CMK (cell line): ENCODE data around the gene DLG2.
"Not testable (repeated sequence)": the region's sequence is repeated elsewhere in the genome, so short reads cannot be mapped to it uniquely, and the experiment has no call there.

ENCODE experiments used
- DNase-seq: peaks from one replicate; pipeline ENCODE4 v3.0.0-alpha.2; 2010; ENCODE audit warnings: low read depth

The DLG2 gene

DNA sequence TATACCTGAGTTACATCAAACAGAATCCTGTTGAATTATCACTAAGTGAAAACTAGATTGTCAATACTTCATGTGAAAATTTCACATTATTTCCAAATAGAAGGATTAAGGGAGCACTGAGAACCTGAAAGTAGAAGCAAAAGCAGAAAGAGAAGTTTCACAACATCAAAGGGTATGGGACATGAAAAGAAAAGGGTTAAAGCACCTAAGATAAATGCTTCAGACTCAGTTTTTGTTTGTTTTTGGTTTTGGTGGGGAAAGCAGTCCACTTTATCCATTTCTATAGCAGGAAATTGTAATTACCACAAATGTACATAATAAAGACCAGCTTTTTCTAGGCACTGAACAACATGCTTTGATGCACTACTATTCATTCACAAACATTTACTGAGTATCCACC is 1271.2 kb downstream of the DLG2 start:
- no peak for DNase-seq

DNA sequence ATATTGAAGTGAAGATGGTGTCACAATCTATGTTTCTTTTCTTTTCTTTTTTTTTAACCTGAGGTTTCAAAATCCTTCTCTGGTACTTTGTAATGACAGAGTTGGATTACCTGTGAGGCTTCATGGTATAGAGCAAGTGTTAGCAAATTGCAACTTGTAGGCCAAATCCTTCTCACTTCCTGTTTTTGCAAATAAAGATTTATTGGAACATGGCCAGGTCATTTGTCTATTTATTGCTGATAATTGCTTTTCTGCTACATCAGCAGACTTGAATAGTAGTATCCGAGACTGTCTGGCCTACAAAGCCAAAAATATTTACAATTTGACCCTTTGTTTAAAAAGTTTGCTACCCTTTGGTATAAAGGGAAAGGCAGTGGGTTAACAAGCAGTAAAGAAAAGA is 1281.5 kb downstream of the DLG2 start:
- DNase-seq = no peak

DNA sequence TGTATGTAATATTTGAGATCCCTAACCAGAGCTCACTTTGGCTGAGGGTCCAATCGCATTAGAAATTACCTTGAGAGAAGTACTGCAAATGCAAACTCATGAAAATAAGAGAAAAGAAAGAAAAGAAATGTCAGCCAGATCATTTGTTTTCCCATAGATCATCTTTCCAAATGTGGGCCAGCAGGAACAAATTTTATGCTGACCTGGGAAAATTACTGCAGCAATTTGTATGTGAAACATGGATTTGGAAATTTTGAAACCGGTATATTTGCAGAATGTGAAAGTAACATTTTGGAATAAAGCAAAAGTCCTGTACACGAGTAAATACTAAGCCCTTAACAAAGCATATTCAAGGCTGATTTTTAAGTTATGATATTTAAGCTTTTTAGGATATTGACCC is 1282.1 kb downstream of the DLG2 start:
- no peak for DNase-seq

DNA sequence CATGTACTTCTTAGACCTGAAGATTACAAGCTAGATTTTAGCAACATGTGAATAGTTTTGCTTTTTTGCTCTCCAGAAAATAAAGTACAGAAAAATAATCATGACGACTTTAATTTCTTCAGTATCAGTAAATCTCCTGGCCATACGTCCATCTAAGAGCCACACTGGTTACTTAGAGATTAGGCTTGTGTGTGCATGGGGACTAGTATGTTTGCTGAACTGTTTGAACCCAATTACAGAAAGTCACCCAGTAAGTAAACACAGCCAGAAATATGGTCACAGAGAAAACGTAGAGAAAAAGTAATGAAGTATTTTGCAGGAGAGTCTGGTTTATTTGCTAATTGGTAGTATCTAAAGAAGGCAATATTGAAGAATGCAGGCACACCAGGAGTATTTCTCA is 1287.3 kb downstream of the DLG2 start:
- DNase-seq = no peak

DNA sequence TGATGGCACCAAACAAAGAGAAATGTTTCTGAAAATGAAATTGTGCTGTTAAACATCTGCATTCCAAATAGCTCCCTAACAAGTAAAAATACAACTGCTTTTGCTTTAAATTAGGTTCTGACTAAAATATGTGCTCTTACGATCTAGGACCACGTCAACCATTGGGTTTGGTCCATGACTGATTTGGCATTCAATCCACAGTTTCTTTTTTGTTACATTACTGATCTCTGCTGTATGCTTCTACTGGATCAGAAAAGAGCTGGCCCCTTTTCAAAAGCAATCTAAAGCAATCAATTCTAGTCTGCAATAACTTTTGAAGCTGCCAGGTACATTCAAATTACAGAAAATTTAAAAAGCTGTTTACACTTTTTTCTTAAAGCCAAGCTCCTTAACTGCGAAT is 1293.9 kb downstream of the DLG2 start:
- no peak for DNase-seq

DNA sequence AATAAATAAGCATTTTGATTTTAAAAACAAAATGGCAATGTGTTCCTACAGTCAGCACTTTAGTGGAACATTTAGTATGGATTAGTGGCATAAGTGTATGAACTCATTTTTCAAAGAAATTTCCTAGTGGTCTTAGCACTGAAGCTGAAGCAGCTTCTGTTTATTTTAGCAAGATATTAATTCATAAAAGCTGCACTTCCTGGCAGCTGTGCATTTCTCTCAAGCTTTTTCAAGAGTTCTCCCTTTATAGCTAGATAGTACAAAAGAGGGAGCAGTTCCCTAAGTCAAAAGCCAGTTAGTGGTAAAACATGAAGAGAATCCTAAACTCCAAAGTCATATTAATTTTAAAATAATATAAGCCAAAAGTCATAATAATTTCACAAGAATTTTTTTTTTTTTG is 1304.9 kb downstream of the DLG2 start:
- no peak for DNase-seq

DNA sequence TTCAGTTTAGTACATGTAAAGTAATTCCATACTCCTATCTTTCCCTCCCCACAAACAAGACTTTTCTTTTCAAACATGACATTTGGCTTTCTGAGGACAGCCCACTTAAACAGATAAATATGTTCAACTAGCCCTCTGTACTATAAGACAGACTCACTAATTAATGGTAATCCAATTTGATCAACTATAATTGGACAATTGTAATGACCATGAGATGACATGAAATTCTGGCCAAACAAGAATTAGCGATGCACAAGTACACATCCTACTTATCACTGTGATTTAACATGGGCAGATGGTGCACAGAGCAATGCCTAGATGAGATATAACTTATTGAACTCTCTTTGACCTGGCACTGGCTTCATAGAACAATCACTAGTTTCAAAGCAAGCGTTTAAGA is 1307.3 kb downstream of the DLG2 start:
- no peak for DNase-seq

DNA sequence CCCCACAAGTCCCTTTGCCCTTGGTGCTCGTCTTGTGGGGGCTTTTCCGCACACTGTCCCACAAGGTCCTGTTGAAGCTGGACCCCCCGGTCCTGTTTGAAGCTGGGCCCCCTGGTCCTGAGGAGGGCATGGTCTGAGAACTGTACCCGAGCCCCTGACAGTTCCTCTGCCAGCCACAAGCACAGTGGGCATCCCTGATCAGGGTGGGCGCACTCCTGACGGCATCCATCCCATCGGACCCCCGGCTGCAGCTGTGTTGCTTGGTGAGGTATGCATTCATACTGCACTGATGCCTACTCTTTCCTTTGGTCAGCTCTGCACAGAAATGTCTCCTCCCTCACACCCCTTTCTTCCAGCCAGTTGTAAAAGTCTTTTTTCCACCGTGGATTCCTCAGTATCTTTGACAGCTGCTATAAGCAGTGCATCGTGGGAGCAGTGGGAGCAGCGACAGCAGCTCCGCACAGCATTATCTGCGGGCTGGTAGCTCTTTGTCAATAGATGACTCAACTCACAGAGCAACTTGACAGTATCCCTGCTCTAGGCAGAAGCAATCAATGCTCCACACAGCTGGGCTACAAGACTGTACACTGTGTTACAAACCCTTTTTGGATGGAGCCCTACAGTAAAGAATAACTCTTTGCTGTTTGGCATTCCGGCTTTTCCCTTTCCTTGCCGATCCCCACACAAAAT is 1310.1 kb downstream of the DLG2 start:
- DNase-seq = no peak

DNA sequence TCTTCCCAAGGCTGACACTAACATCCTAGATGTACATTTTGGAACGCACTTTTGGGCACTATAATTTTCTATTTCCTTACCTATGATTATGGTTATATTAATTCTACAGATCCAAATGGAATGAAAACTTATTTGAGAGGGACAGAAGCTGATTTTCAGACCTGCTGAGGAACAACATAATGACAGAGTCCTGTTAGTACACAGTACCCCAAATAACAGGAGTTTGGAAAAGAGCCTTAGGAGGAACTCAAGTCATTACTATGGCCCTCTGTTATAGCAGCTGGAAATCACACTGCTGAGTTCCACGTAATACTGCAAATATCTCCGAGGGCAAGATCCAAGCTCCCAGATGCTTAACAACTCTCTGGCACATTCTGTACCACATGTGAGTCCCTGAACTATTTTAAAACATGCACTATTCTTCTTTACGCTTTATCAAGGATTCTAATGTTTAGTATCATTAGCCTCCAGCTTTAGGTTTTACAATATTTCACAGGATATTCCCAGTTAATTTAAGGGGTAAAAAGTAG is 1313.2 kb downstream of the DLG2 start:
- DNase-seq = no peak

DNA sequence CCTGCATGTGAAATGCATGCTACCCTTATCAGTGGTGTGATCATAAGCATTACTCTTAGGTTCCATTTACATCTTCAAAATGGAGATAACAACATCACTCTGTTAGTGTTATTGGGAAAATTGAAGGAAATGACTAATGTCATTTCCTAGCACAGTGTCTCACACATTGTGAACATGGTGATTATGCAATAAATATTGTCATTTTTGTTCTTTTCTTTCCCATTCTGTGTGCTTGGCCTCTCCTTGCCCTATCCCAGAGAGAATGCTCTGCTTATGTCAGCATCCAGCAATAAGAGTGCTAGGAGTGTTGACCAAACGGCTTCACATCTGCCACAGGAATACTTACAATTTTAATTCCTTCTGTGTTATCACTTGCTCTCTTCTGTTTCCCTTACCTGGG is 1316.9 kb downstream of the DLG2 start:
- DNase-seq = no peak

DNA sequence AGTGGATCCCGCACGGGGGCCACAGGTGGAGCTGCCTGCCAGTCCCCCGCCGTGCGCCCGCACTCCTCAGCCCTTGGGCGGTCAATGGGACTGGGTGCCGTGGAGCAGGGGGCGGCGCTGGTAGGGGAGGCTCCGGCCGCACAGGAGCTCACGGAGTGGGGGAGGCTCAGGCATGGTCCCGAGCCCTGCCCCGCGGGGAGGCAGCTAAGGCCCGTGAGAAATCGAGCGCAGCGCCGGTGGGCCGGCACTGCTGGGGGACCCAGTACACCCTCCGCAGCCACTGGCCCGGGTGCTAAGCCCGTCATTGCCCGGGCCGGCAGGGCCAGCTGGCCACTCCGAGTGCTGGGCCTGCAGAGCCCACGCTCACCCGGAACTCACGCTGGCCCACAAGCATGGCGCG is 1318.7 kb downstream of the DLG2 start:
- DNase-seq = not testable (repeated sequence)

DNA sequence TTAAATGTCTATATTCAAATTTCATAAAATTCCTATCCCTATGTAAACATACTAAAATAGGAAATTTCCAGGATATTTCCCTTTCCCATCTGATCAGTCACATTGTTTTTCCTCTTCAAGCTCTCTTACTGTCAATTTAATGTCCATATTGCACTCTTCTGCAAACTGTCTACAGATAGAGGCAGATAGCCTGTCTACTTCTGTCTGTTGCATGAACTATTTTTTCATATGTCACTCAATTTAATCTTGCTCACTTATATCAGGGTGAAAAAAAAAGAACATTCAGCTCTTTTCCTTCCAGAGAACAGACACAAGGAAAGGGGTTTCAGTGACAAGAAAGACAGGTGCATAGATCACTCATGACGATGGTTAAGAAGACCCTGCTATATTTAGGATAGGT is 1327.1 kb downstream of the DLG2 start:
- DNase-seq = no peak

DNA sequence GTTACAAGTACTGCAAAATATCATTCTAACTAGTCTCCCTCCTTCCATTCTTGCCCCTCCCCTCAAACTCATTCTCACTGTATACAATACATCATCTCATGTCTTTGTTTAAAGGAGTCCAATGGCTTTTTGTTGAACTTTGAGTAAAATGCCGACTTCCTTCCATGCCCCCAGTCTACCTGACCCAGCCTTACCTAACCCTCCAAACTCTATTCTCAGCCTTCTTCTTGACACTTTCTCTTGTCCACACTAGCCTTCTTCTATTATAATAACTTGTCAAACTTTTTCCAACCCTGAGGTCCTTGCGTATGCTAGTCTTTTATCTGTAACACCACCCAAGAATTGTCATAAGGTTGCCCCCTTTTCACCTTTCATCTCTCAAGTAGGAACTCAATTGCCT is 1329.6 kb downstream of the DLG2 start:
- DNase-seq = no peak

DNA sequence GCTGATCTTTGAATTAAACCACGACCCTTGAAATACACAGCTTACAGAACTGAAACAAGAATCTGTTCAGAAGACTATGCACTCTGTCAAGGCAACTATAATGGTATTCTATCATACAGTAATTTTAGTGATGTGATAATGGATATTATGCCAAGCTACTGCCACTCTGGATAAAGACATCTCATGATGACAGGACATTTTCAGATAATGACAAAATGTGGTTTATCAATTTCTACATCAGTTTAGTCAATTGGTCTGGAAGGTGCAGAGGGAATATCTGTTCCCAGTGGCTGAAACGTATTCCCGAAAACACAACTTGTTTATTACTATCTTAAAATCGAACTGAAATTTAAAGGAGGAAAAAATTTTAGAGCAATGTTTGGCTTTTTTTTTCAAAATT is 1331.3 kb downstream of the DLG2 start:
- DNase-seq = no peak

DNA sequence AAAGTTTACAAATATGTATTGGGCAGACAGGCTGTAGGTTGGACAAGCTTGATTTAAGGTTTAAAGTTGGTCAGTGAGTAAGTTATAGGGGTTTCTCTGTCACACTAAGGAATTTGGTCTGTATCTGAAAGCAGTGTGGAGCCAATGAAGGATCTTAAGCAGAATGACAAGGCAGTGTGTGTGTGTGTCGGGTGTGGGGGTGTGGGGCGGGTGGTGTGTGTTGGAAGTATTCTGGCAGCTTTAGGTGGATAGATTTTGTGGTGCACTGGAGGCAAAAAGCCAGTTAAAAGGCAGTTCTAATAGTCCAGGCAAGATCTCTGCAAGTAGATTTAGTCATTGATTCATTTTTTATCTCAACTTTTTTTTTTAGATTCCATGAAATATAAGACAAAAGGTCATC is 1334.2 kb downstream of the DLG2 start:
- DNase-seq = no peak

DNA sequence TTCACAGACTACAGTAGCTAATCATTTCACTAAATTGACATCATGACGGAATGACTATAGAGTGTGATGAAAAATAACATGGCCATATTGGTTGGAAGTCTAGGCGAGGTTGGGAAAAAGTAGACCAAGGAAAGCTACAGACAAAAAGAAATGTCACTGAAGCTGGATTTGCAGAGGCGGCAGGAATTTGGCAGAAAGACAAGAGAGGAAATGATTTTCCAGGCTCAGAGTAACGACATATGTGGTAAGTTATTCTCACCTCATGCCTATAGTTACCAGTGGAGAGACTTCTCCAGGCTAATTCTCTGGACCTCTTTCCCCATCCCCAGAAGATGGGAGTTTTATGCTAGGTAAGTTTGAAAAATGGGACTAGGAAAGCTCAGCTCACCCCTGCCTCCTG is 1335.1 kb downstream of the DLG2 start:
- DNase-seq = no peak

DNA sequence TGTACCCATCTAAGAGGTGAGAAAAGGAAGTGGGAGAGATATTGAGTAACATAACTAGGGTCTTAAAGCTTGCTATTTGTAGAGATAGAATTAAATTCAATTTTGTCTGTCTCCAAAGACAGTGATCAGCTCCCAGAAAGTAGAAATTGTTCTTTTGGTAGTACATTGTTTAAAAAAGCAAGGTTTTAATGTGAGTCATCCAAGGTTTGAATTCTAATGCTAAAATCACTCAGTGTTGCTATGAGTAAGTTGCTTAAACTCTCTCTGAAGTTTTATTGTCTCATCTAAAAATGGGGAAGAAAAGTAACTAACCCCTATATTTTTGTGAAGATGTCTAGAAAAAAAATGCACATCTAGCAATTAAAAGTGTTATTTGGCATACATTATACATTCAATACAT is 1336.5 kb downstream of the DLG2 start:
- DNase-seq = no peak

DNA sequence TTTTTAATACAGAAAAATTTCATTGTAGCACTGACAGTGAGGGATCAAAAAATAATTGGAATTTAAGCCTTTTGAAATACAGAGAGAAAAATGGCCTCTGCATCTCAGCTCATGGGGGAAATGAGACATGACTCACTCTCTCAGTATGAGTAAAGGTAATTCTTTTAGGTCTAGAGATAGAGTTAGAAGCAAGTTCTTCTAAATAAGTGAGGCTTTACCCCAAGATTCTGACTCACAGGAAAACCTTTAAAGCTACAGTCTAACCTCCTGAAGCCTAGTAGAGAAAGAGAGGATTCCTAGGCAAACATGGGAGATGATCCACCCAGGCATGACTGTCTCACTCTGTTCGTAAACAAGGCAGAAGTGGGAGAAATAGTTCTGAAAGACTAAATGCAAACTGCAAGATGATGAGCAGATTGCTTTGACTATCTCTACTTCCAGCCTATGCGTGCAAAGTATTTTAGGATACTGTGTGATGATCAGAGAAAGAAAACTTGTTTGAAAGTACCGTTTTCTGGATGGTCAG is 1337.7 kb downstream of the DLG2 start:
- no peak for DNase-seq

DNA sequence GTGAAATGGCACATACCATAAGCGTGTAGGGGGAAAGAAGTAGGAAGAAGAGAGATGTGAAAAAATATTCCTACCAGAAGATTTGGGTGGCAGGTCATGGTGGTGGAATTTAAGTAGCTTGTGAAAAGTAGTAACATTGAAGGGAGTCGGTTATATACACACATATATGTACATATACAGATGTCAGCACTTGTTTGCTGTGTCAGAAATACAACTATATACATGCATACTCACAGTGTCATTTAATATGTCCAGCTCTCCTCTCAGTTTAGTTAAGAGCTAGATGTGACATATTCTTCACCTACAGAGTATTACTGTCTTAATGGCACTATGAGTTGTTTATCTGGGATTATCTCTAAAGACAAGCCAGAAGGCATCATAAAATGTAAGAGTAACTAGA is 1353.6 kb downstream of the DLG2 start:
- DNase-seq = no peak

DNA sequence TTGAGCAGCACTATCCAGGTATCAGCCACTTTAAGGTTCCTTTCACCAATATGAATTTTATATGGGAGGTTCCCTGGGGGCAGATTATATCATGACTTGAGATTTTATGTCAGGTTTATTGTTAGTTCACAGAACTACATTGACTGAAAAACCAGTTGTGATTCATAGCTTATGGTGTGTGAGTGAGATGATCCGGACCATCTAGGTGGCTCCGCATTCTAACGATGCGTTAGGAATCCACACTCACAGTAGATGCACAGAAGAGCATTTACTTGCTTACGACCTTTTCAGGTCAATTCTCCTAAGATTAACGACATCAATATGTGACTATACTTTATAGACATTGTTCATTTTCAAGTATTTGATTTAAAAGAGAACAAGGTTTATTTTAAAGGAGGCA is 1356.7 kb downstream of the DLG2 start:
- no peak for DNase-seq

DNA sequence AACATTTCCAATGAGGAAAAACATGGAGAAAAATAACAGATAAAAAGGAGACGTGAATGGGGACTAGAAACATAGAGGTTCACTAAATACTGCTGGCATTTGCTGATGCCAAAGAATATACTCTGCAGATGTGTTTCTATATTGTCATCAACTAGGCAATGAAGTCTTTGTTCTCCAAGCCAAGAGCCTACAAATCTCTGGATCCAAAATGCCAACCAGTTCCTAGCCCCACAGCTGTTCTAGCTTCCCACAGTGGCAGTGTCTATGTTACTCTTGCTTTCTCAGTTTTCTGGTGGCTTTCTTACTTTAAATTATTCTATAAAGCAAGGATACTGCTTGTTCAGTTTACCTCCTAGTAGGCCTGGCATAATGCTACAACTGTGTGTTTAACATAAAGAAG is 1363.1 kb downstream of the DLG2 start:
- no peak for DNase-seq

DNA sequence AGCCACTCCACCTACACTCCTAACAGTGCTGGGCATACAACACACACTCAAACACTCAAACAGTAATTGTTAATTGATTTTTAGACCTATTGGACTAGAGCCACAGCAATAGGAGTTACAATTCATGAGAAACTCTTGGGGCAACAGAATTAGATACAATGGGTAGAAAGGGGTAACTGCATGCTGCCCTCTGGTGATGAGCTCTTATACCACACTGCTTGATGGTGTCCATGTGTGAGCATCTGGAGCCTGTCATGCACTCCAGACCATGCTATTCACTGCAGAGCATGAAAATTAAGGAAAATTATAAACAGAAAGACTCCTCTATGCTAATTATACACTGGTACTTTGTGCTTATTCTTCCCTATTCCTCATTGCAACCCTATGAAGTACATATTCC is 1365.4 kb downstream of the DLG2 start:
- DNase-seq = no peak

DNA sequence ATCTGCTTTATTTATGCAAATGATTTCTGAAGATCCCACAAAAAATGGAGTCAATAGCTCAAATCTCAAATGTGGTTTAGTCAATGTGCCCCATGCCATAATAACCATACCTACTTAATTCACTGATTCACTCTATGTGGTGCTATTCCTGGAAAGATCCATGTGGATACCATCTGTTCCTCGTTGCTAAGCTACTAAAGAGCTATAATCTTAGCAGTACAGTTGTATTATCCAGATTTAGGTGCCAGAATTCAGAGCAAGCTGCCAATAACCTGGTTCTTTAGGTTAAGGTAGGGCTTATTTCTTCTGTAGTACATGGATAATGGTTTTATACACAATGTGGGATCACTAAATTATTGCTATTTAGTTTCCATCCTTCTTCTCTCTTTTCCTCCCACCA is 1366.3 kb downstream of the DLG2 start:
- no peak for DNase-seq

DNA sequence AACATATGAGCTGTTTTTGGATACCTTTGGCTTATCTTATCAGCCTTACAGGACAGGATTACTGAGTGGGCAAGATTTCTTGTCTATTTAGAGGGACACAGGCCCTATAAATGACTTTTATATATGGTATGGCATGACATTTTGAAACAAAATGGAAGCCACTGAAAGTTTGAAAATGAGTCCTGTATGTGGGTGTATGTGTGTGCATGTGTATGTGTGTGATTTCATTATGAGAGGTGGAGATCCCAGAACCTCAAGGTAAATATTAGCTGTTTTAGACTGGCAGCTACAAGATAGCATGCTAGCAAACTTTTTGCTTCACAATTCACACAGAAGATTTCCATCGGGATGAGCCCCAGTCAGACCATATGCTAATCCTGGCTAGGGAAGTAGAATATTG is 1370.5 kb downstream of the DLG2 start:
- DNase-seq = no peak
